Mononuclear cell (primary cell): ENCODE data around the gene PDPR. TPM values are rescaled to one million over a fixed set of nuclear protein-coding genes. Genes with fewer than 3 reads are reported as not detected.
"Not testable (repeated sequence)": the region's sequence is repeated elsewhere in the genome, so short reads cannot be mapped to it uniquely, and the experiment has no call there.

Experiments
- H3K27me3 ChIP-seq: 2 replicates; pipeline ENCODE4 v1.6.0; 2011; ENCODE audit warnings: low read length, control low read depth; ENCODE audit not compliant: insufficient read depth
- H3K4me1 ChIP-seq: 2 replicates; pipeline ENCODE4 v1.5.1; 2011; ENCODE audit warnings: mild to moderate bottlenecking, low read length, control low read depth; ENCODE audit not compliant: insufficient read depth
- H3K4me3 ChIP-seq: 2 replicates; pipeline ENCODE4 v1.5.1; 2011; ENCODE audit warnings: mild to moderate bottlenecking, low read length, moderate library complexity
- H3K9me3 ChIP-seq: 2 replicates; pipeline ENCODE4 v1.5.1; 2011; ENCODE audit warnings: low read depth, mild to moderate bottlenecking, control low read depth, low read length
- total RNA-seq: library from RNA; depleted of rRNA; stranded (reverse); fragments of >200 nt; gene quantifications from one replicate; pipeline ENCODE4 v1.2.3, GENCODE V29; 2012

The PDPR gene
- total RNA-seq, 1 donor = 16.6 TPM

- H3K4me1 ChIP-seq = no peaks in the 10 kb centered on the region
- H3K27me3 ChIP-seq = no peaks in the 10 kb centered on the region
- H3K4me3 ChIP-seq = no peak overlapping the region
- H3K9me3 ChIP-seq = no peaks in the 10 kb centered on the region
Measured at GRCh38 chr16:70151941-70152509, 37.9 kb downstream of the PDPR start.

- Histone ChIP-seq H3K9me3 (no peaks in the 10 kb centered on the region), H3K27me3 (no peaks in the 10 kb centered on the region), H3K4me3 (no peak overlapping the region), H3K4me1 (no peaks in the 10 kb centered on the region)
Measured at GRCh38 chr16:70152578-70153302, 38.6 kb downstream of the PDPR start.

GRCh38 chr16:70154736-70155135 lies 40.6 kb downstream of the PDPR start:
- H3K9me3 ChIP-seq, H3K27me3 ChIP-seq, H3K4me3 ChIP-seq, H3K4me1 ChIP-seq: not testable (repeated sequence)

GRCh38 chr16:70156207-70156978 lies 42.3 kb downstream of the PDPR start:
- no peaks in the 10 kb centered on the region for H3K4me1 ChIP-seq
- H3K27me3 ChIP-seq = no peaks in the 10 kb centered on the region
- no peak overlapping the region for H3K4me3 ChIP-seq
- no peaks in the 10 kb centered on the region for H3K9me3 ChIP-seq

GRCh38 chr16:70157105-70157476 lies 43.0 kb downstream of the PDPR start:
- Histone ChIP-seq H3K9me3 (no peaks in the 10 kb centered on the region), H3K27me3 (no peaks in the 10 kb centered on the region), H3K4me3 (no peak overlapping the region), H3K4me1 (no peaks in the 10 kb centered on the region)

GRCh38 chr16:70157477-70158260 lies 43.5 kb downstream of the PDPR start:
- Histone ChIP-seq H3K4me3 (no peak overlapping the region), H3K27me3 (no peaks in the 10 kb centered on the region), H3K4me1 (no peaks in the 10 kb centered on the region), H3K9me3 (no peaks in the 10 kb centered on the region)

GRCh38 chr16:70158261-70158939 lies 44.3 kb downstream of the PDPR start:
- no peaks in the 10 kb centered on the region for H3K9me3 ChIP-seq
- no peaks in the 10 kb centered on the region for H3K27me3 ChIP-seq

GRCh38 chr16:70159355-70160348 lies 45.5 kb downstream of the PDPR start:
- H3K4me1 ChIP-seq = no peaks in the 10 kb centered on the region

More at GRCh38 chr16:70158261-70158939, 44.3 kb downstream of the PDPR start:
- H3K4me3 ChIP-seq = no peak overlapping the region
- no peaks in the 10 kb centered on the region for H3K4me1 ChIP-seq

GRCh38 chr16:70160388-70160787 lies 46.3 kb downstream of the PDPR start:
- H3K9me3 ChIP-seq = no peaks in the 10 kb centered on the region
- H3K27me3 ChIP-seq = no peaks in the 10 kb centered on the region
- H3K4me3 ChIP-seq = no peak overlapping the region
- H3K4me1 ChIP-seq = no peaks in the 10 kb centered on the region

More at GRCh38 chr16:70159355-70160348, 45.5 kb downstream of the PDPR start:
- no peak overlapping the region for H3K4me3 ChIP-seq
- H3K9me3 ChIP-seq = no peaks in the 10 kb centered on the region
- no peaks in the 10 kb centered on the region for H3K27me3 ChIP-seq

GRCh38 chr16:70160821-70161220 lies 46.7 kb downstream of the PDPR start:
- Histone ChIP-seq H3K4me1 (no peaks in the 10 kb centered on the region), H3K9me3 (no peaks in the 10 kb centered on the region), H3K27me3 (no peaks in the 10 kb centered on the region), H3K4me3 (no peak overlapping the region)

- no peaks in the 10 kb centered on the region for H3K27me3 ChIP-seq
- H3K4me3 ChIP-seq = no peak overlapping the region
- H3K9me3 ChIP-seq = no peaks in the 10 kb centered on the region
- H3K4me1 ChIP-seq = no peaks in the 10 kb centered on the region
Measured at GRCh38 chr16:70161350-70161749, 47.2 kb downstream of the PDPR start.

- Histone ChIP-seq H3K4me3 (no peak overlapping the region), H3K4me1 (no peaks in the 10 kb centered on the region), H3K27me3 (no peaks in the 10 kb centered on the region), H3K9me3 (no peaks in the 10 kb centered on the region)
Measured at GRCh38 chr16:70162041-70162451, 47.9 kb downstream of the PDPR start.

GRCh38 chr16:70163596-70163995 lies 49.5 kb downstream of the PDPR start:
- Histone ChIP-seq H3K9me3 (no peaks in the 10 kb centered on the region), H3K4me1 (no peaks in the 10 kb centered on the region), H3K4me3 (no peak overlapping the region), H3K27me3 (no peaks in the 10 kb centered on the region)
